Measurements from ENCODE around the gene C19orf25.
A peak's percentile ranks its signal among the peaks of the same experiment; 100 is the strongest.

The C19orf25 gene

DNA sequence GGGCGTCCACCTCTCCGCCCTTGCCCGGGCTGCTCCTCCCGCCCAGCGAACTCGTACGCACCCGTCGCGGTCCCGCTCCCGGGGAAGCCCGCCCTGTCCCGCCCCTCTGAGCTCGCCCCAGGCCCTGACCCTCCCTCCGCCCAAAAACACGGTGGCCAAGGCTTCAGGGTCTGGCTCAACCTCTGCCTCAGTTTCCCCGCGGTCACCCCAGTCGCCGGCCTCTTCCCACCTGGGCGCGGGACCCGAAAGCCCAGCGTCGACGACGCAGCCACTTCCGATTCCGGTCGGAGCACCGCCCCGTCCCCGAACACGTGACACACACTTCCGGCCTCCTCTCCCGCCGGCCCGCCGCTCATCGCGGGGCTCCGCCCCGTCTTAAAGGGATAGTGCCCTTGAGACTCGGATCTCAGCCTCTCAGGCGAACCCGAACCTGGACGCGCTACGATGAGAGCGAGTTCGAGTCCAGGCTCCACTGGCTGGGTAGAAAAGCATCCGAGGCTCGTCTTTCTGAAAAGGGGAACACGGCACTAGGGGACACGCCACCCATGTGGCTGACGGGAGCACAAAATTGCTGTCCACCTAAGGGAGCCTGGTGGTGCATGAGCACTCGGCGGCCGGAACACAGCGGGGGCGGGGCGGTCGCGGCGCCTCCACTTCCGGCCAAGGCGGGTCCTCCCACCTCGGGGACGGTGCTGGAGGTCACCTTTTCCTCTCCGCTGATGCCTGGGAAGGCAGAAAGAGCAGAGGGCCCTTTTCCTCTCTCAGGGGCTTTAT is at the start of gene C19orf25:
TSS of gene C19orf25 (minus strand) at position 282 of the 774 bp plus-strand sequence. CDS start 312 bp downstream, outside the sequence.
- TF ChIP-seq, protein P1, sequence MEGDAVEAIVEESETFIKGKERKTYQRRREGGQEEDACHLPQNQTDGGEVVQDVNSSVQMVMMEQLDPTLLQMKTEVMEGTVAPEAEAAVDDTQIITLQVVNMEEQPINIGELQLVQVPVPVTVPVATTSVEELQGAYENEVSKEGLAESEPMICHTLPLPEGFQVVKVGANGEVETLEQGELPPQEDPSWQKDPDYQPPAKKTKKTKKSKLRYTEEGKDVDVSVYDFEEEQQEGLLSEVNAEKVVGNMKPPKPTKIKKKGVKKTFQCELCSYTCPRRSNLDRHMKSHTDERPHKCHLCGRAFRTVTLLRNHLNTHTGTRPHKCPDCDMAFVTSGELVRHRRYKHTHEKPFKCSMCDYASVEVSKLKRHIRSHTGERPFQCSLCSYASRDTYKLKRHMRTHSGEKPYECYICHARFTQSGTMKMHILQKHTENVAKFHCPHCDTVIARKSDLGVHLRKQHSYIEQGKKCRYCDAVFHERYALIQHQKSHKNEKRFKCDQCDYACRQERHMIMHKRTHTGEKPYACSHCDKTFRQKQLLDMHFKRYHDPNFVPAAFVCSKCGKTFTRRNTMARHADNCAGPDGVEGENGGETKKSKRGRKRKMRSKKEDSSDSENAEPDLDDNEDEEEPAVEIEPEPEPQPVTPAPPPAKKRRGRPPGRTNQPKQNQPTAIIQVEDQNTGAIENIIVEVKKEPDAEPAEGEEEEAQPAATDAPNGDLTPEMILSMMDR (IDR thresholded peaks at IDR 0.05; ENCODE audit: insufficient read depth, low read depth, low read length, missing control alignments) = no peak
- peak; percentile 97 for DNase-seq (ENCODE audit: low read depth)
- peak within 1 kb of the TSS; percentile 64 for H3K4me3 ChIP-seq (ENCODE audit: low read depth, low read length)

GRCh38 chr19:1527650-1528309 is 48.8 kb upstream of the C19orf25 start:
- H3K4me3 ChIP-seq (ENCODE audit: low read depth, low read length) = no peak overlapping the region
- DNase-seq (ENCODE audit: low read depth) = no peak
- TF ChIP-seq, protein P1 (IDR thresholded peaks at IDR 0.05; ENCODE audit: insufficient read depth, low read depth, low read length, missing control alignments) = no peak

GRCh38 chr19:1526979-1527649 is 48.1 kb upstream of the C19orf25 start:
- no peak for DNase-seq (ENCODE audit: low read depth)
- TF ChIP-seq, protein P1 (IDR thresholded peaks at IDR 0.05; ENCODE audit: insufficient read depth, low read depth, low read length, missing control alignments) = no peak
- H3K4me3 ChIP-seq (ENCODE audit: low read depth, low read length) = no peak overlapping the region

- no peak overlapping the region for H3K4me3 ChIP-seq (ENCODE audit: low read depth, low read length)
- no peak for DNase-seq (ENCODE audit: low read depth)
- TF ChIP-seq, protein P1 (IDR thresholded peaks at IDR 0.05; ENCODE audit: insufficient read depth, low read depth, low read length, missing control alignments) = no peak
These were observed 47.2 kb upstream of the C19orf25 start for GRCh38 chr19:1526066-1526778.

DNA sequence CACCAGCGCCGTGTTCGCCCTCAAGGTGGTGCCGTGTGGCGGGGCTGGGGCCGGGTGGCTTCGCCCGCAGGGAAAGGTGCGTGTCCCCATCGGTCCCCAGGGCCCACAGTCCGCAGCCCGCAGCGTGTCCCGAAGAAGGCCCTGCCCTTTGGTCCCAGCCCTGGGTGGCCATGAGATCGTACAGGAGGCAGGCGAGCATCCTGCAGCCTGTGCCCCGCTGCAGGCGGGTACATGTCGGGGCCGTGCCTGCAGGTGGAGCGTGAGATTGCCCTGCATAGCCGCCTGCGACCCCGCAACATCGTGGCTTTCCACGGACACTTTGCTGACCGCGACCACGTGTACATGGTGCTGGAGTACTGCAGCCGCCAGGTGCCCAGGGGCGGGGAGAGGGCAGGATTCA is 46.3 kb upstream of the C19orf25 start:
- no peak for DNase-seq (ENCODE audit: low read depth)
- TF ChIP-seq, protein P1 (IDR thresholded peaks at IDR 0.05; ENCODE audit: insufficient read depth, low read depth, low read length, missing control alignments) = no peak
- H3K4me3 ChIP-seq (ENCODE audit: low read depth, low read length) = no peak overlapping the region

- TF ChIP-seq, protein P1 (IDR thresholded peaks at IDR 0.05; ENCODE audit: insufficient read depth, low read depth, low read length, missing control alignments) = no peak
- no peak for DNase-seq (ENCODE audit: low read depth)
These were observed 45.9 kb upstream of the C19orf25 start for GRCh38 chr19:1524972-1525325.

More at GRCh38 chr19:1524972-1525325, 45.9 kb upstream of the C19orf25 start:
- no peak overlapping the region for H3K4me3 ChIP-seq (ENCODE audit: low read depth, low read length)

Data from GM12865 (cell line).